ENCODE measurements around the gene TECPR1.

The TECPR1 gene

DNA sequence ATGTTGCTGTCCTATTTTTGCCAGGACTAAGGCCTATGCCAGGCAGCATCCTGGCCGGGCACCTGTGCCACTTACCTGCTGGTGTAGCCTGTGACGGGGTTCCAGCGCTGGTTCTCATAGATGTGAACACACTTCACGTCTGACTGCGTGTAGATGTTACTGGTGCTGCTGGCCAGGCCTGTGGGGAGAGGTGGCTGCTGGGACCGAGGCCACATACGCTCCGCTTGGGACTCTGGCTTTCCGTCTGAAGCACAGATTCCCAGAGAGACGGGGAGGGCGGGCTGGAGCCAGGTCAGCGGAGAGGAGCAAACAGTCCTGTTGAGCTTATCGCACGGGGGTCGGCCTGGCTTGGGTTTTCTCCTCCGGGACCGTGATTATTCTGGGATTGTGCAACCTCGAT, 24.1 kb downstream of the TECPR1 start:
- DNase-seq (ENCODE audit: low read depth) = no peak
- TF ChIP-seq, protein P1, sequence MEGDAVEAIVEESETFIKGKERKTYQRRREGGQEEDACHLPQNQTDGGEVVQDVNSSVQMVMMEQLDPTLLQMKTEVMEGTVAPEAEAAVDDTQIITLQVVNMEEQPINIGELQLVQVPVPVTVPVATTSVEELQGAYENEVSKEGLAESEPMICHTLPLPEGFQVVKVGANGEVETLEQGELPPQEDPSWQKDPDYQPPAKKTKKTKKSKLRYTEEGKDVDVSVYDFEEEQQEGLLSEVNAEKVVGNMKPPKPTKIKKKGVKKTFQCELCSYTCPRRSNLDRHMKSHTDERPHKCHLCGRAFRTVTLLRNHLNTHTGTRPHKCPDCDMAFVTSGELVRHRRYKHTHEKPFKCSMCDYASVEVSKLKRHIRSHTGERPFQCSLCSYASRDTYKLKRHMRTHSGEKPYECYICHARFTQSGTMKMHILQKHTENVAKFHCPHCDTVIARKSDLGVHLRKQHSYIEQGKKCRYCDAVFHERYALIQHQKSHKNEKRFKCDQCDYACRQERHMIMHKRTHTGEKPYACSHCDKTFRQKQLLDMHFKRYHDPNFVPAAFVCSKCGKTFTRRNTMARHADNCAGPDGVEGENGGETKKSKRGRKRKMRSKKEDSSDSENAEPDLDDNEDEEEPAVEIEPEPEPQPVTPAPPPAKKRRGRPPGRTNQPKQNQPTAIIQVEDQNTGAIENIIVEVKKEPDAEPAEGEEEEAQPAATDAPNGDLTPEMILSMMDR (IDR thresholded peaks at IDR 0.05; ENCODE audit: insufficient read depth, low read depth, low read length, missing control alignments) = no peak
- no peak overlapping the region for H3K4me3 ChIP-seq (ENCODE audit: low read depth, low read length)

DNA sequence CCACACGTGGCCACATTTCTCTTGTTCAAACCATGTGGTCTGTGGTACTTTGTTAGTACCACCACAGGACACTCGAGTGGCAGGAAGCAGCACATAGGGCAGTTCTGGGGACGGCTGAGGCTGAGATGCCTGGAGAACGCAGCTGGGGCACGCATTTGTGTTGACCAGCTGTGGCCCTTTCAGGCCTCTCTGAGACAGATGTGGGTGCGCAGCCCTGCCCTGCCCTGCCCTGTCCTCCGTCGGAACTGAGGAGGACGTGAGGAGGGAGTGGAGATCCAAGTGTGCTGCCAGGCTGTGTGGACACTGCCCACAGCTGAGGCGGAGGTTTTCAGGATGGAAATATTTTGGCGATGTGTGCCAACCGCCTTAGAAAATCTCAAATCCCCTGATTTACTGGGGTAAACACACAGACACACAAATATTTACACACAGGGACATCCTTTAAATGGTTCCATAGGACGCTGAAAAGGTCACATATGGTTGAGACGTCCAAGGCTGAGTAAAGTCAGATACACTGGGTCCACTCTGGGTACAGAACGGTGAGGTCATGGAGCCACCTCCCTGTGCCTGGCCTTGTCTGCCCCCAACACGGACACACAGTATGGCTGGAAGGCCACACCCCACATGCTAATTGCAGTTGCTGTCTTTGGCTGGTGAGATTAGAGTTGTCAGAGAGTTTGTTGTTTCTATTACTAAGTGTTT, 26.0 kb downstream of the TECPR1 start:
- TF ChIP-seq, protein P1 (IDR thresholded peaks at IDR 0.05; ENCODE audit: insufficient read depth, low read depth, low read length, missing control alignments) = no peak
- DNase-seq (ENCODE audit: low read depth) = no peak
- H3K4me3 ChIP-seq (ENCODE audit: low read depth, low read length) = no peak overlapping the region

DNA sequence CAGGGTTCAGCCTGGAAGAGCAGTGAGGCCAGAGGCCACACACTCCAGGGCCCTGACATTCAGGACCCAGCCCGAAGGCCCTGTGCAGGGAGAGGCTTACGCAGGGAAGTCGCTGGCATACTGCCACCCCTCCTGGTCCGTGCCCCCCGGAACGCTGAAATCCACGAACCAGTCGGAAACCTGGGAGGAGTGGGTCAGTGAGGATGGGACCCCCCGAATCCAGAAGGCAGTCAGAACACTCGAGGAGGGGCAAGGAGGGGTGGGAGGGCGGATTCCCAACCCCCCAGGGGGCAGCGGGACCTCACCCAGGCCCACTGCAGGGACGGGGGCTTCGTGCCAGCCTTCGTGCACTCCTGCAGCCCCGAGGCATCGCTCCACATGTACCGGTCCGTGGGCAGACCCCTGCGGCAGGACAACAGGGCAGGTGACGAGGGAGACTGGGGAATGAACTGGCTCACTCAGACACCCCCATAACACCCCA, 27.3 kb downstream of the TECPR1 start:
- no peak overlapping the region for H3K4me3 ChIP-seq (ENCODE audit: low read depth, low read length)
- no peak for DNase-seq (ENCODE audit: low read depth)
- TF ChIP-seq, protein P1 (IDR thresholded peaks at IDR 0.05; ENCODE audit: insufficient read depth, low read depth, low read length, missing control alignments) = no peak

DNA sequence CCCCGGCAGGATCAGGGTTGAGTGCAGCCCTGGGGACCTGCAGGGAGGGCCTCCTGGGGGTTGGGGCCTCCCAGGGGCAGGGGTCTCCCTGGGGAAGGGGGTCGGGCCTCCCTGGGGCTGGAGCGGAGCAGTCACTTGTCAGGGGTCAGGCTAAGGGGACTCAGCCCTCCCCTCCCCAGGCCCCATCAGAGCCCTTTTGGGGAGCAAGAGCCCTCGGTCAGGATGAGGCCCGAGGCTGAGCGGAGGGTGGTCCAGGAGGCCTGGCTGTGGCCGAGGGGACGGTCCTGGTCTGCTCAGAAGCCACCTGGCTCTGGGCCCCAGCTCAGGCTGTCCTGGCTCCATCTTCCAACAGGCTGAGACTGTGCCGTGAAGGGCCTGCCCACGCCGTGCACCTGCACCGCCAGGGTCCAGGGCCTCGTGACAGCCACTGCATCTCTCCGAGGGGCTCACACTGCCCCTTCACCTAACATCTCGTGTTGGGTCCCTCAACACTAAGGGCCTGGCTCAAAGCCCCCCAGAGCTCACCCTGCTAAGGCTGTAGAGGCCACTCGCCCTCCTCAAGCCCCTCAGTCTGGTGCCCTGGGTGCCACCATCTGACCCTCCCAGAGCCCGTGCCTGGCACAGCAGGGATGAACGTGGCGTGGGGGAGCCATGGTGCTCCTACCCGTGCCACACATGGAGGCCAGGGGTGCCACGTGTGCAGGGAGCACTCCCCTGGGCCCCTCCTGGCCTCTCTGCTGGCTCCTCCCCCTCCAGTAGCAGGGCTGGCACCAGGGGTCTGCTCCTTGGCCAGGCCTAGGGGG, 27.9 kb downstream of the TECPR1 start:
- TF ChIP-seq, protein P1 (IDR thresholded peaks at IDR 0.05; ENCODE audit: insufficient read depth, low read depth, low read length, missing control alignments) = no peak
- H3K4me3 ChIP-seq (ENCODE audit: low read depth, low read length) = no peak overlapping the region
- DNase-seq (ENCODE audit: low read depth) = no peak

DNA sequence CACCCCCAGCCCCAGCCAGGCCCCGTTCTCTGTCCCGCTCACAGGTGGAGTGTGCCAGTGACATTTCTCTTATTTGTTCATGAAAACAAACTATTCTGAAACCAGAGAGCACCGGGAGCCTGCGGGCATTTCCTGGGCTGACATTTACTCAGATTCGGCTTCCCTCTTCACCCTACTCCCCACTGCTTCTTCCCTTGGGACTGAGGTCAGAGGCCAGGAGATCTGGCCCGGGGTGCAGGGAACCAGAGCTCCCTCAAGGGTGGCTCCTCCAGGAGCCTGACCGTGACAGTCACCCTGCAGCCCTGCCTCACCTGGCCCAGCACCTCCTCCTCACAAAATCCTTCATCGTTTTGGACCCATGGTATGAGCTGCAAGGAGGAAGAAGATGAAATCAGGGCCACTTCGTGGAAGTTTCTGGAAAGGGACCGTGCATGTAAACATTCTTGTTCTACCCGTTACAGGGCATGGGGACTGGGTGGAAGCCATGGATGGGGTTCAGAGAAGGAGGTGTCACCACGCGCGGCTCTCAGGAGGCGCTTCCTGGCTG, 28.6 kb downstream of the TECPR1 start:
- no peak for DNase-seq (ENCODE audit: low read depth)
- TF ChIP-seq, protein P1 (IDR thresholded peaks at IDR 0.05; ENCODE audit: insufficient read depth, low read depth, low read length, missing control alignments) = no peak

DNA sequence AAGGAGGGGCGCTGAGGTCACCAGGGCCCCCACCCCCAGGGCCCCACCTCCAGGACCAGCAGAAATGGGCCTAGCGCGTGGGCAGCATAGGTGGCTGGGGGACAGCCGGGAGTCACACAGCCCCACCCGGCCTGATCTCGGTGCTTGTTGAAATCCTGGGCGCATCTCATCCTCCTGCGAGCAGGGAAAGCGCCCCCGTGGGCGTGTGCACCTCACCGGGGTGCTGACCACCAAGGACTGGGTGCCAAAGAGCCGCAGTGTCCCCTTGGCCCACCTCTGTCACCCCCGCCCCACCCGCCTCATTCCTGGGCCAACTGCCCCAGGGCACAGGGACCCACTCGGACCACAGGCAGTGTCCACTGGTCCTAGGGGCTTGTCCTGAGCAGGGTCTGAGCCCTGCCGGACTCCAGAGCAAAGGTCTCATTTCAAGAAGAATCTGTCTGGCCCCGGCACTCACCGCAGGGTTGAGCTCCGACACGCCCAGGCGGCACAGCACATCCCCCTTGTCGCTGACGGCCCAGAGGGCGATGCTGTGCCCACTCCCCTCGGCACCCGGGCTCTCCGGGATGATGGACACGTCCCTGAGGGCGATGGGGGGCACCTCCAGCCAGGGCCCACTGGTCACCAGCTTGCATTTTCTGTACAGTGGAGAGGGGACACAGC, 29.4 kb downstream of the TECPR1 start:
- no peak overlapping the region for H3K4me3 ChIP-seq (ENCODE audit: low read depth, low read length)
- TF ChIP-seq, protein P1 (IDR thresholded peaks at IDR 0.05; ENCODE audit: insufficient read depth, low read depth, low read length, missing control alignments) = no peak
- DNase-seq (ENCODE audit: low read depth) = no peak

More for the DNA sequence above, 28.6 kb downstream of the TECPR1 start:
- H3K4me3 ChIP-seq (ENCODE audit: low read depth, low read length) = no peak overlapping the region

Data from GM12865 (cell line).